GM18507 (cell line): Measurements from ENCODE around the gene PROM1.

ENCODE experiments used
- DNase-seq: peaks from one replicate; pipeline ENCODE4 v3.0.0; 2011; ENCODE audit warnings: low read depth; ENCODE audit not compliant: insufficient read length; ENCODE audit errors: extremely low spot score
- FAIRE-seq: peaks from 2 replicates; lab custom pipeline; 2011; peaks lifted over from hg19 to GRCh38; lab: Jason Lieb, UNC

PROM1 gene

DNA sequence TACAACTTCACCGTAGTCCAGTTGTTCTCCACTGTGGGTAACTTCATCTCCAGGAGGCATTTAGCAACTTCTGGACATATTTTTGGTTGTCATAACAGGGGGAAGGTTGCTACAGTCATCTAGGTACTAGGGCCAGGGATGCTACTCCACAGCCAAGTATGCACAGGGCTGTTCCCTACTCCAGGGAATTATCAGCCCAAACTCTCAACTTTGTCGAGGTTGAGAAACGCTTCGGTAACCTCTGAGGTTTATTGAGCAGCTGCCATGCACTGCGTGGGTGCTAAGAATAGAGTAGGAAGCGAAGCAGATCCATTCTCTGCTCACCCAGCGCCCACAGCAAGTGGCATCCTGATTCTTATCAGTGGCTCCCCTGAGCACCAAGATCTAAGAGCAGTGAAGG lies 153.5 kb downstream of the PROM1 start:
- DNase-seq (no peak), FAIRE-seq (no peak)

DNA sequence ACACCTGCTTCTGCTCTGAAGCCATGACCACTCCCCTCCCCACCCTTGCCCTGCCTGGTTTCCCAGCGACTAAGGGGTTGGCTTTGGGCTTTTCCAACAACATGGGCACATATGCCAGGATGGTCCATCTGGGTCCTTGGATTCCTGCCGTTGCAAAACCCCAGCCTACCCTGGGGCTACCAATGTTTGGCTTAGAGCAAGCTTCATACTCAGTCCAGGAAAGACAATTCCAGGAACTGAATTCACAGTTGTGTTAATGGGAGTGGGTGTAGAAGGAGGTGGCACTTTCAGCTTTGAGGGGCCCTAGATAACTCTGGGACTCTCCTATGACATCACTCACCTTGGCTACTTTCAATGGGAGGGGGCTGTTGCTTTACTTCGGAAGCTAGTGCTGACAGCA lies 154.3 kb downstream of the PROM1 start:
- DNase-seq (no peak), FAIRE-seq (no peak)

GRCh38 chr4:15928883-15929282 lies 154.9 kb downstream of the PROM1 start:
- DNase-seq (no peak), FAIRE-seq (no peak)

GRCh38 chr4:15926486-15926885 lies 157.3 kb downstream of the PROM1 start:
- FAIRE-seq = no peak
- no peak for DNase-seq

GRCh38 chr4:15925830-15926229 lies 158.0 kb downstream of the PROM1 start:
- no peak for FAIRE-seq
- DNase-seq = no peak

DNA sequence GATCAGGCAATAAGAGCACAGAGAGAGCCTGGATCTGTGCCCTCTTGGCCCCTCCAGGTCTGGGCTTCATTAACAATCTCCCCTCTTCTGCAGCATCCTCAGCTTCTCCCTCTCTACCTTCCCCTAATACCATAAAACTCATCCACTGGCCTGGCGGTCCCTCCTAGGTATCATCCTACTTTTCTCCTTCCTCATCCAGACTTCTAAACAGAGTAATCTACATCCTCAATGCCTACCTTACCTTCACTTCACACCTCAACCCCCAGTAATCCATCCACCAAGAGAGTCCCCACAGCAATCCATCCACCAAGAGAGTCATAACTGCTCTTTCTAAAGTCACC lies 162.3 kb downstream of the PROM1 start:
- no peak for FAIRE-seq
- no peak for DNase-seq

- no peak for FAIRE-seq
- no peak for DNase-seq
Measured at GRCh38 chr4:15920723-15921591, 162.9 kb downstream of the PROM1 start.

DNA sequence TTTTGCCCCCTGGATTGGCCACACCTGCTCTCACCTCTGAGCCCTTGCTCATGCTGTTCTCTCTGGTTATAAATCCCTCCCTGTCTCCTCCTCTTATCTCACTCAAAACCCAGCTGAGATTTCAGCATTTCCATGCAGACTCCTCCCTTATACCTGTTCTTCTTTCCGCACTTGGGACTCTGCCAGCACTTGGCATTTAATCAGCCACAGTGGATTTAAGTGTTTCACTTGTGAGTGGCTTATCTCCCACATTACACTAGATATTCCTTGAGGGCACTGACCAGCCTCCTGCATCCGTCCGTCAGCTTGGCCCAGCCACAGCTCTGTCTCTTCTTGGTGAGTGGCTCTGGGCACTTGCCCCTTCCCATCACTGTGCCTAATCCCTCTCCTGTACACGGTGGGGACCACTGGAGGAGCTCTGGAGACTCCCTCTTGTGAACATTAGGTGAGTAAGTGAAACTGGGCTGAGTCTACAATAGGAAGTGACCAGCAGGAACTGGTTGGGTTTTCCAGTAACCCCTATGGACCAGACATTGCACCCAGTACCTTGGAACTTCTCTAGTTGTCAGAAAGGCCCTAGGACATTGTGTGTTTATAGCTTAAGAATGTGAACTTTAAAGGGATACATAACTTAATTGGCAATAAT lies 165.2 kb downstream of the PROM1 start:
- DNase-seq (no peak), FAIRE-seq (no peak)
